Measurements from ENCODE around the gene VWCE.

VWCE gene

DNA sequence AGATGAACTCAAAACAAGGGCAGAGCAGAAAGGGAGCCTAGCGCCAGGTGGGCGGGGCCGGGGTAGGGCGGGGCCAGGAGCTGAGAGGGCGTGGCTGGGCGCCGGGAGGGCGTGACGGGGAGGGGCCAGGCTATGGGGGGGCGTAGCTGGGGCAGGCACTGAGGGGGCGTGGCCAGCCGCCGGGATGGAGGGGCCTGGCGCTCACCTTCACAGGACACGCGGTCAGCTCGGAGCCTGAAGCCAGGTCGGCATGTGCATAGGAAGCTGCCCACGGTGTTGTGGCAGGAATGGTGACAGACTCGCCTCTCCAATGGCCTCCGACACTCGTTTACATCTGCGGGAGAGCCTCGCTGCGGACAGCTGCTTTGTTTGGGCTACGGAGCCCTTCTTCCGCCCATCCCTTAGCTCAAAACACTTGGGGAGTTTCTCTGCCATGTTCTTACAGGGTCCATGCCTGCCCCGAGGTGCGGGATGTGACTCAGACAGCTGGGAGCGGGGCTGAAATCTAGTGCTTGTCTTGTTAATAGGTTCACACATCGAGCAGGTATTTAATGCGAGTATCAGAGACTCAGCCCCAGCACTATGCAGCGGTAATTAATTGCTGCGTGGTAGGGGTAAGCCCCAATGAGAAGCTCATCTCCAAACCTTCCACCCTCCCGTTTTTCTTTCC lies 13.4 kb downstream of the VWCE start:
- DNase-seq, result peak; percentile 9

- DNase-seq, result no peak
Measured at GRCh38 chr11:61280883-61281580, 14.1 kb downstream of the VWCE start.

DNA sequence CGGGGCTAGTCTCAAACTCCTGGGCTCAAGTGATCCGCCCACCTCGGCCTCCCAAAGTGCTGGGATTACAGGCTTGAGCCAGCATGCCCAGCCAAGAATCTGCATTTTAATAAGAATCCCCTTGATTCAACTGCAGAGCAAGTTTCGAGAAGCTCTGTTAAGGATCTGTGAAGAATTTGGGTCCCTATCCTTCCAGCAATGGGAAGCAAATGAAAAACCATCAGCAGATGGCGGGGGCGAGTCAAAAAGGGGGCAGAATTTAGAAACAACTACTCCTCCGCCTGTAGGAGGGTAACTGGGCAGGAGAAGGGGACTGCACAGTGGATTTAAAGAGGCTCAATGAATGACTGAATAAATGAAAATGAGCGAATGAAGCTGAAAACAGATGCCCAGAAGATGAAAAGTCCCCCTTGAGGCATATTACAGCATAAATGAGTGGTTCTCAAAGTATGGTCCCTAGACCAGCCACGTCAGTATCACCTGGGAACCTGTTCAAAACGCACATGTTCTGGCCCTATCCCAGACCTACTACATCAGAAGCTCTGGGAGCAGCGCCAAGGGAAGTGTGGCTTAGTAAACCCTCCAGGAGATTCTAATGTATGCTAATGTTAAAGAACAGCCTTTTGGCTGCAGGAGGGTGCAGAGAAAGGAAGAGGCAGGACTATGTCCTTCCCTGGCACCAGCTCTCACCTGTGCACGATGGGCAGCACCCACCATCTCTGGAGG lies 15.0 kb downstream of the VWCE start:
- no peak for DNase-seq

GRCh38 chr11:61278001-61278470 lies 17.1 kb downstream of the VWCE start:
- no peak for DNase-seq

GRCh38 chr11:61277186-61278000 lies 17.7 kb downstream of the VWCE start:
- DNase-seq, result no peak

- no peak for DNase-seq
Measured at GRCh38 chr11:61275191-61275590, 19.9 kb downstream of the VWCE start.

DNA sequence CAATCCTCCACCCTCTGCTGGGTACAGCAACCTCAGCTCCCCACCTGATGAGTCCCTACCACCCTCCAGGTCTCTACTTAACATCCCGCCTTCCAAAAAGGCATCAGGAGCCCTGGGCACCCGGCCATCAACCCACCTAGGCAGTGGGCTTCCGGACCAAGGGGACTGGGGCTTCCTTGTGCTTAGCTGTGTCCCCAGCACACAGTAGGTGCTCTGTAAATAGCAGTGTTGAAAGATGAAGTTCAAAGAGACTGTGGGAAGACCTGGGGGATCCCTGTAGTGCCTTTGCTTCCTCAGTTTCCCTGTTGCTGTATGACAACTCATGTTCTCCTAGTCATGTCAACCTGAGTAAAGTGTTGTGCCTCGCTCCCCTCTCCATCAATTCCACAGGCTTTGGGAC lies 21.0 kb downstream of the VWCE start:
- no peak for DNase-seq

- no peak for DNase-seq
Measured at GRCh38 chr11:61273178-61274078, 21.7 kb downstream of the VWCE start.

DNA sequence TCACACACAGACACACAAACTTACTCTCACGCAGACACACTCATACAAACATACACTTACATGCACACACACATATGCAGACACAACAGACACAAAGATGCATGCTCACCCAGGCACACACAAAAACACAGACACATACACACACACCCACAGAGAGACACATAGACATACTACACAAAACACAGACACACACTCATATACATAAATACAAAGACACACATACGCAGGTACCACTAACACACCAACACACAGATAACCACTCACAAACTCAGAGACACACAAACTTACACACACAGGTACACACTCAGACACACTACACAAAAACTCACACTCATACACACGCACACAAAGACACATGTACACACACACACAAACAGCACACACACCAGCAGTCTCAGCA lies 22.4 kb downstream of the VWCE start:
- DNase-seq, result no peak

DNA sequence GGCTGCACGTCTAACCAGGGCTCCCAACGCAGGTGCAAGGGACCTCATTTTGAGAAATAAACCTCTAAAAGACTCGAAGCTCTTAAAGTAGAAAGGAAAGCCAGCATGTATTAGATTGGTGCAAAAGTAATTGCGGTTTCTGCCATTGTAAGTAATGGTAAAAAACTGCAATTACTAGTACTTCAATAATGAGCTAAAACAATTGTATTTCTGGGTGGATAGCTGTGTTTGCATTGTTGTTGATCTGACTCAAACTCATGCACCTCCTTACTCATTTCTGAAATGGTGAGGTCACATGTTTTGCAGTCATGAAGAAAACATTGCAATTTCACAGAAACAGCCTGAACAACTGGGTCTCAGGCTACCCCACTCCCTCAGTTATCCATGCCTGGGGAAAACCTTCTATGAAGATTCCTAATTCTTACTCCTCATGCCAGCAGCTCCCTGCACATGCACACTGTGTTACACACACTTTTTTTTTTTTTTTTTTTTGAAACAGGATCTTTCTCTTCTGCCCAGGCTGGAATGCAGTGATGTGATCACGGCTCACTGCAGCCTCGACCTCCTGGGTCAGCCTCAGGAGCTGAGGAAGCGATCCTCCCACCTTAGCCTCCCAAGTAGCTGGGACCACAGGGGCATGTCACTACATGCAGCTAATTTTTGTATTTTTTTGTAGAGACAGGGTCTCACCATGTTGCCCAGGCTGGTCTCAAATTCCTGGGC lies 24.6 kb downstream of the VWCE start:
- DNase-seq, result no peak

GRCh38 chr11:61268588-61269250 lies 26.4 kb downstream of the VWCE start:
- DNase-seq, result no peak

GRCh38 chr11:61267437-61267841 lies 27.7 kb downstream of the VWCE start:
- DNase-seq, result no peak

DNA sequence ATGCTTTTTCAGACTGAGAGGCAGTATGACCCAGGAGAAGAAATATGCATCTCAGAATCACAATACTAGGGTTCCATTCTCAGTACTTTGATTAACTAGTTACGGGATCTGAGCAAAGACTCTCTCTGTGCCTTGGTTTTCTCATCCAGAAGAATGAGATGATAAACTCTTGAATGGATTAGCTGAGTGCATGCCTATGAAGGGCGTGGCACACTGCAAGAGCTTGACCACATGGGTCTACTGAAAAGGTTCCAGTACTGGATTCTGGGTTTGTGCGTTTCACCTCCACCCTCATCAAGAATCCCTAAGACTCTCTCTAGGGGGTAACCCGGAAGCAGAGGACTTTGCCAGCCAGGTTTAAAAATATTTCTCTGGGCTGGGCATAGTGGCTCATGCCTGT lies 28.5 kb downstream of the VWCE start:
- DNase-seq, result no peak

DNA sequence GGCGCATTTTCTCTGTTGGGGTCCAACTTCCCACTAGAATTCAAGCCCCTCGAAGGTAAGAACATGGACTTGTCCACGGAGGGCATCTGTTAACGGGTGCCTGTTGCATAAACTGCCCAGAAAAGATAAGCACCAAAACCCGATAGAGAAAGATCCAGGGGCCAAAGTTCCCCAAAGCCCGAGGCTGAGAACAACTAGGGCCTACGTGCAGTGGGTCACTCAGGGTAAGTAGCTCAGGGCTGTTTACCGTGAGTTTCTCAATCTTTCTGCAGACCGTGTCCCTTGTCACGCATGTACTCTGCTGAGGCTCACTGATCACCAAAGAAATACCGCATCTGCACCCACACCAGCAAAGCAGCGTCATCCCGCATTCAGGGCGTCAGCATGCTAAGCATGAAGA lies 29.8 kb downstream of the VWCE start:
- no peak for DNase-seq

- DNase-seq, result no peak
Measured at GRCh38 chr11:61264795-61265194, 30.3 kb downstream of the VWCE start.

DNA sequence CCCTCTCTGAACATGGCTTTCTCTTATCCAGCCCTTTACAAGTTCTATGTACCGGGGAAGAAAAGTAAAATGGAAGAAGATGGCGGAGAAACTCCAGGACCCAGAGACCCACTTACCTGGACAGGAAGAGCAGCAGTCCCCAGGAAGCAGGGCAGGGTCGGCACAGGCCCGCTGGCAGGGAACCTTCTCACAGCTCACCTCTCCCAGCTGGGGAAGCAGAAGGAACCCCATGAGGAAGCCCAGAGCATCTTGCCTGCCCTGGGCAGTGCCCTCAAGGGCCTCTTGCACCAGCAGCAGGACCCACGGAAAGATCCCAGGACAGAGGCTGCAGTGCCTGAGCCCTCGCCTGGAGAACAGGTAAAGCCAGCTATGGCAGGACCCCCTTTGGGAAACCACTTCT lies 30.7 kb downstream of the VWCE start:
- no peak for DNase-seq

GRCh38 chr11:61259363-61259762 lies 35.8 kb downstream of the VWCE start:
- no peak for DNase-seq

DNA sequence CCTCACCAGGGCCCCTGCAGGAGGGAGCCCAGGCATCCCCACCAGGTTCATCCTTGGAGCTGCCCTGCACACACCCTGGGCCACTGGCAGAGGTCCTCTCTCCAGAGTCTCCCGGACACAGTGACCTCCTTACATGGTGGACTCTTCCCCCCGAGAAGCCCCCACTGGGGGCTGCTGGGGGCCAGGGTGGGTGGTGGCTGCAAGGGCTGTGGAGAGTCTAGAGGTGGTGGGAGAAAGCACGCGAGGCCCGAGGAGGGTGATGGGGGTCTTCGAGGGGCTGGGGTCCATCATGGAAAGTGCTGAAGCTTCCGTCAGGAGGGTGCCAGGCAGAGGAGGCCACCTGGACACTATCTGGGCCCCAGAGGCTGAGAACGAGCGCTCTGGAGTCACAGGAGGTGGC lies 36.6 kb downstream of the VWCE start:
- DNase-seq, result no peak

DNA sequence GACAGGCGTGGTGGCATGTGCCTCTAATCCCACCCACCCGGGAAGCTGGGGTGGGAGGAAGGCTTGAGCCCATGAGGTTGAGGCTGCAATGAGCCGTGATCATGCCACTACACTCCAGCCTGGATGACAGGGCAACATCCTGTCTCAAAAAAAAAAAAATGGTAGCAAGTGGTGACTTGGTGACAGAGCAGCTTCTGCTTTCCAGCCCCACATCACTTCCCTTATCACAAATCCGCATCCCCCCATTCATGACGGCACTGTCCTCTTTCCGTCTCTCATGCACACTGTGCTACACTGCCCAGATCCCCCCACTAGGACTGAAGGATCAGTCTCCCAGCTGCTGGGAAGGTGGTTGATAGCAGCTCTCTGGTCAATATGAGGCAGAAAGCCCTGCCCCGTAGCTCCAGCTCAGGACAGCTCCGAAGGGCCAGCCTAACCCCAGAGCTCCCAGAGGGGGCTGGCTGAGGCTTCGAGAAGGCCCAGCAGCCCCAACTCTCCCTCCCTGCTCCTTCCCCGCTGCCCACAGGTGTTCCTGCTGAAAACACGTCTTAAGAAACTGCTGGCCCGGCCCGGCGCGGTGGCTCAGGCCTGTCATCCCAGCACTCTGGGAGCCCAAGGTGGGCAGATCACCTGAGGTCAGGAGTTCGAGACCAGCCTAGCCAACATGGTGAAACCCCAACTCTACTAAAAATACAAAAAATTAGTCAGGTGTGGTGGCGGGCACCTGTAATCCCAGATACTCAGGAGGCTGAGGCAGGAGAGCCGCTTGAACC lies 38.2 kb downstream of the VWCE start:
- DNase-seq, result no peak

All from stimulated activated CD4-positive, alpha-beta T cell treated with anti-CD3 and anti-CD28 coated beads, Interleukin-4, amount 100 ng/mL, for 24 hours (primary cell).